Stromal cell of bone marrow (primary cell): Measurements from ENCODE around the gene FAM200B.

Experiments
- DNase-seq: peaks from one replicate; pipeline ENCODE4 v3.0.0-alpha.2; 2012; ENCODE audit warnings: low read depth

FAM200B gene

GRCh38 chr4:15737255-15737654 is 55.6 kb downstream of the FAM200B start:
- DNase-seq: no peak

GRCh38 chr4:15738877-15739276 is 57.2 kb downstream of the FAM200B start:
- DNase-seq: no peak
